Panc1 (cell line): ENCODE measurements around the gene PLA2G1B. TPM values are rescaled to one million over a fixed set of nuclear protein-coding genes. Genes with fewer than 3 reads are reported as not detected.

ENCODE experiments used
- ATAC-seq: fragments of 200-7000 bp; cut with Tn5 transposase; 2 replicates; pipeline ENCODE4 v1.9.1; 2020; ENCODE audit warnings: mild to moderate bottlenecking, moderate library complexity
- BruUV-seq: library from RNA; stranded (reverse); fragments of 400-500 nt; replicated peaks from 2 replicates; lab custom pipeline; 2021; lab: Mats Ljungman, UMichigan
- CTCF ChIA-PET: fragments of 300-600 bp; sonication (Branson Sonifier 250); formaldehyde crosslinking; loops from one replicate; lab custom pipeline; 2022; ENCODE audit warnings: antibody characterized with exemption; lab: Charles Lee
- POLR2A ChIA-PET: fragments of 300-600 bp; sonication (Branson Sonifier 250); formaldehyde crosslinking; loops from one replicate; lab custom pipeline; 2022; ENCODE audit warnings: antibody characterized with exemption; lab: Charles Lee
- DNase-seq: peaks from one replicate; pipeline ENCODE4 v3.0.0-alpha.2; 2010; ENCODE audit warnings: low read depth, low spot score
- H3K27ac ChIP-seq: 2 replicates; pipeline ENCODE4 v1.5.1; 2011; ENCODE audit warnings: mild to moderate bottlenecking, low read length, inconsistent platforms
- H3K27me3 ChIP-seq: fragments of 200-500 bp; sonication (Bioruptor generic); 2 replicates; pipeline ENCODE4 v1.6.0; 2014; ENCODE audit warnings: low read length, inconsistent platforms; ENCODE audit not compliant: control insufficient read depth, insufficient read depth
- H3K36me3 ChIP-seq: fragments of 200-500 bp; sonication (Bioruptor generic); 2 replicates; pipeline ENCODE4 v1.5.1; 2014; ENCODE audit warnings: inconsistent platforms, mild to moderate bottlenecking, low read length, moderate library complexity; ENCODE audit not compliant: control insufficient read depth, insufficient read depth
- H3K4me1 ChIP-seq: 2 replicates; pipeline ENCODE4 v1.5.1; 2011; ENCODE audit warnings: inconsistent platforms, mild to moderate bottlenecking, low read length, moderate library complexity; ENCODE audit not compliant: control insufficient read depth, insufficient read depth
- H3K4me3 ChIP-seq, 2 experiments: 2 replicates each; pipeline ENCODE4 v1.5.1; 2011 to 2012; ENCODE audit warnings: low read depth in 2 of 2, low read length in 2 of 2, mild to moderate bottlenecking in 2 of 2, inconsistent platforms in 1 of 2, moderate library complexity in 1 of 2
- H3K9me3 ChIP-seq: fragments of 200-500 bp; sonication (Bioruptor generic); 2 replicates; pipeline ENCODE4 v1.5.1; 2014; ENCODE audit warnings: low read depth, mild to moderate bottlenecking, inconsistent platforms, low read length, moderate library complexity; ENCODE audit not compliant: control insufficient read depth, insufficient read depth
- POLR2AphosphoS5 ChIP-seq: IDR thresholded peaks from 2 replicates; pipeline ENCODE4 v1.6.1; 2012; ENCODE audit warnings: mild to moderate bottlenecking, low read depth, low read length, moderate library complexity
- SIN3A ChIP-seq: IDR thresholded peaks from 2 replicates; pipeline ENCODE4 v1.6.1; 2012; ENCODE audit warnings: low read depth, mild to moderate bottlenecking, low read length, moderate library complexity, borderline replicate concordance; ENCODE audit not compliant: insufficient read depth
- TCF7L2 ChIP-seq: IDR thresholded peaks from 2 replicates; pipeline ENCODE4 v1.6.1; 2011; ENCODE audit warnings: mild to moderate bottlenecking, low read depth, low read length, inconsistent platforms
- in situ Hi-C: cut with HindIII; loops from 2 replicates; pipeline ENCODE4 v1.10.0; 2016; ENCODE audit warnings: low sequenced_read_pairs, low pct_unique_long_range_greater_than_20kb
- intact Hi-C: fragments of 100-400 bp; cut with micrococcal nuclease; formaldehyde crosslinking; loops from one replicate; pipeline ENCODE4 v1.10.0; 2022; ENCODE audit not compliant: unreplicated experiment
- total RNA-seq: library from RNA; stranded (reverse); gene quantifications from one replicate; pipeline ENCODE4 v1.2.1, GENCODE V29; 2021; ENCODE audit not compliant: unreplicated experiment
- TF ChIP-seq, protein P1 (sequence below): fragments of 450-650 bp; IDR thresholded peaks from 2 replicates; pipeline ENCODE4 v1.5.1; 2017; ENCODE audit warnings: mild to moderate bottlenecking
- TF ChIP-seq, protein P2 (sequence below), 2 experiments: IDR thresholded peaks; 2 replicates each; pipeline ENCODE4 v1.6.1; 2011 to 2012; ENCODE audit warnings: low read depth in 2 of 2, control low read depth in 1 of 2, low read length in 1 of 2, mild to moderate bottlenecking in 1 of 2, moderate library complexity in 1 of 2; ENCODE audit not compliant: insufficient read depth in 1 of 2

The PLA2G1B gene
- total RNA-seq, 1 experiment from 2014 or later, result 0.69 TPM

DNA sequence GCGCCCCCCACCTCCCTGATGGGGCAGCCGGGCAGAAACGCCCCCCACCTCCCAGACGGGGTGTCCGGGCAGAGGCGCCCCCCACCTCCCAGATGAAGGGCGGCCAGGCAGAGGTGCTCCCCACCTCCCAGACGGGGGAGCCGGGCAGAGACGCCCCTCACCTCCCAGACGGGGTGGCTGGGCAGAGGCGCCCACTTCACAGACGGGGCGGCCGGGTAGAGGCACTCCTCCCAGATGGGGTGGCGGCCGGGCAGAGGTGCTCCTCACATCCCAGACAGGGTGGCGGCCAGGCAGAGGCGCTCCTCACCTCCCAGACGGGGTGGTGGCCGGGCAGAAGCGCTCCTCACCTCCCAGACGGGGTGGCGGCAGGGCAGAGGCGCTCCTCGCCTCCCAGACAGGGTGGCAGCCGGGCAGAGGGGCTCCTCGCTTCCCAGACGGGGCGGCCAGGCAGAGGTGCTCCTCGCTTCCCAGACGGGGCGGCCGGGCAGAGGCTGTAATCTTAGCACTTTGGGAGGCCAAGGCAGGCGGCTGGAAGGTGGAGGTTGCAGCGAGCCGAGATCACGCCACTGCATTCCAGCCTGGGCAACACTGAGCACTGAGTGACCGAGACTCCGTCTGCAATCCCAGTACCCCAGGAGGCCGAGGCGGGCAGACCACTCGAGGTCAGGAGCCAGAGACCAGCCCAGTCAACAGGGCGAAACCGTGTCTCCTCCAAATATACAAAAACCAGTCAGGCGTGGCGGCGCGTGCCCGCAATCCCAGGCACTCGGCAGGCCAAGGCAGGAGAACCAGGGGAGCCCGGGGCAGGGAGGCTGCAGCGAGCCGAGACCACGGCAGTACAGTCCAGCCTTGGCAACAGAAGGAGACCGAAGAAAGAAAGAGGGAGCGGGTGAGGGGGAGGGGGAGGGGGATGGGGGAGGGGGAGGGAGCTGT lies 49.2 kb downstream of the PLA2G1B start:
- no peak overlapping the region for H3K27ac ChIP-seq
- no peaks in the 10 kb centered on the region for H3K27me3 ChIP-seq
- no peak for TF ChIP-seq TCF7L2
- TF ChIP-seq, protein P1, sequence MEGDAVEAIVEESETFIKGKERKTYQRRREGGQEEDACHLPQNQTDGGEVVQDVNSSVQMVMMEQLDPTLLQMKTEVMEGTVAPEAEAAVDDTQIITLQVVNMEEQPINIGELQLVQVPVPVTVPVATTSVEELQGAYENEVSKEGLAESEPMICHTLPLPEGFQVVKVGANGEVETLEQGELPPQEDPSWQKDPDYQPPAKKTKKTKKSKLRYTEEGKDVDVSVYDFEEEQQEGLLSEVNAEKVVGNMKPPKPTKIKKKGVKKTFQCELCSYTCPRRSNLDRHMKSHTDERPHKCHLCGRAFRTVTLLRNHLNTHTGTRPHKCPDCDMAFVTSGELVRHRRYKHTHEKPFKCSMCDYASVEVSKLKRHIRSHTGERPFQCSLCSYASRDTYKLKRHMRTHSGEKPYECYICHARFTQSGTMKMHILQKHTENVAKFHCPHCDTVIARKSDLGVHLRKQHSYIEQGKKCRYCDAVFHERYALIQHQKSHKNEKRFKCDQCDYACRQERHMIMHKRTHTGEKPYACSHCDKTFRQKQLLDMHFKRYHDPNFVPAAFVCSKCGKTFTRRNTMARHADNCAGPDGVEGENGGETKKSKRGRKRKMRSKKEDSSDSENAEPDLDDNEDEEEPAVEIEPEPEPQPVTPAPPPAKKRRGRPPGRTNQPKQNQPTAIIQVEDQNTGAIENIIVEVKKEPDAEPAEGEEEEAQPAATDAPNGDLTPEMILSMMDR, result no peak
- no peak for TF ChIP-seq SIN3A
- no peak for TF ChIP-seq POLR2AphosphoS5
- TF ChIP-seq, protein P2, sequence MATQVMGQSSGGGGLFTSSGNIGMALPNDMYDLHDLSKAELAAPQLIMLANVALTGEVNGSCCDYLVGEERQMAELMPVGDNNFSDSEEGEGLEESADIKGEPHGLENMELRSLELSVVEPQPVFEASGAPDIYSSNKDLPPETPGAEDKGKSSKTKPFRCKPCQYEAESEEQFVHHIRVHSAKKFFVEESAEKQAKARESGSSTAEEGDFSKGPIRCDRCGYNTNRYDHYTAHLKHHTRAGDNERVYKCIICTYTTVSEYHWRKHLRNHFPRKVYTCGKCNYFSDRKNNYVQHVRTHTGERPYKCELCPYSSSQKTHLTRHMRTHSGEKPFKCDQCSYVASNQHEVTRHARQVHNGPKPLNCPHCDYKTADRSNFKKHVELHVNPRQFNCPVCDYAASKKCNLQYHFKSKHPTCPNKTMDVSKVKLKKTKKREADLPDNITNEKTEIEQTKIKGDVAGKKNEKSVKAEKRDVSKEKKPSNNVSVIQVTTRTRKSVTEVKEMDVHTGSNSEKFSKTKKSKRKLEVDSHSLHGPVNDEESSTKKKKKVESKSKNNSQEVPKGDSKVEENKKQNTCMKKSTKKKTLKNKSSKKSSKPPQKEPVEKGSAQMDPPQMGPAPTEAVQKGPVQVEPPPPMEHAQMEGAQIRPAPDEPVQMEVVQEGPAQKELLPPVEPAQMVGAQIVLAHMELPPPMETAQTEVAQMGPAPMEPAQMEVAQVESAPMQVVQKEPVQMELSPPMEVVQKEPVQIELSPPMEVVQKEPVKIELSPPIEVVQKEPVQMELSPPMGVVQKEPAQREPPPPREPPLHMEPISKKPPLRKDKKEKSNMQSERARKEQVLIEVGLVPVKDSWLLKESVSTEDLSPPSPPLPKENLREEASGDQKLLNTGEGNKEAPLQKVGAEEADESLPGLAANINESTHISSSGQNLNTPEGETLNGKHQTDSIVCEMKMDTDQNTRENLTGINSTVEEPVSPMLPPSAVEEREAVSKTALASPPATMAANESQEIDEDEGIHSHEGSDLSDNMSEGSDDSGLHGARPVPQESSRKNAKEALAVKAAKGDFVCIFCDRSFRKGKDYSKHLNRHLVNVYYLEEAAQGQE (IDR thresholded peaks at IDR 0.05; ENCODE audit: insufficient read depth in 1 of 2, low read depth in 2 of 2, low read length in 1 of 2), result no peak
- H3K36me3 ChIP-seq, result no peaks in the 10 kb centered on the region
- ChIA-PET POLR2A (interaction anchor here (0.6 kb wide), 1 partner anchor 56 kb away, joined by 3 read pairs; no protein-coding TSS in a partner anchor), CTCF (no interaction called here)
- in situ Hi-C loops (no loop called here), intact Hi-C loops (no loop called here)
- no peaks in the 10 kb centered on the region for H3K9me3 ChIP-seq
- no peak for ATAC-seq
- H3K4me1 ChIP-seq, result no peaks in the 10 kb centered on the region
- H3K4me3 ChIP-seq, result no peak overlapping the region
- no TSS peak for BruUV-seq
- DNase-seq, result no peak

DNA sequence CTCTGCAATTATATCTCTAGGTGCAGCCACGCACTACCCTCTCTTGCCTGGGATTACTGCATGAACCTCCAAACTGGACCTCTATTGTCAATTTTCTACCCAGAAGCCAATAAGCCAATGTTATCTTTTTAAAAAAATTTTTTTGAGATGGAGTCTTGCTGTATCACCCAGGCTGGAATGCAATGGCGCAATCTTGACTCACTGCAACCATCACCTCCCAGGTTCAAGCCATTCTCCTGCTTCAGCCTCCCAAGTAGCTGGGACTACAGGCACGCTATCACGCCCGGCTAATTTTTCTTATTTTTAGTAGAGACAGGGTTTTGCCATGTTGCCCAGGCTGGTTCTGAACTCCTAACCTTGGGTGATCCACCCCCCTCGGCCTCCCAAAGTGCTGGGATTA lies 50.8 kb downstream of the PLA2G1B start:
- no peak for TF ChIP-seq TCF7L2
- no peak overlapping the region for H3K27ac ChIP-seq
- ATAC-seq, result no peak
- H3K4me1 ChIP-seq, result no peaks in the 10 kb centered on the region
- POLR2A ChIA-PET, result no interaction called here
- CTCF ChIA-PET, result no interaction called here
- no peaks in the 10 kb centered on the region for H3K36me3 ChIP-seq
- H3K27me3 ChIP-seq, result no peaks in the 10 kb centered on the region
- no peak overlapping the region for H3K4me3 ChIP-seq
- no TSS peak for BruUV-seq
- H3K9me3 ChIP-seq, result no peaks in the 10 kb centered on the region
- intact Hi-C loops, result no loop called here
- in situ Hi-C loops, result no loop called here
- DNase-seq, result no peak

Other genes starting within 250 kb of the PLA2G1B start
- 62.0 TPM for gene RAB35, start 211.0 kb downstream of the PLA2G1B start, total RNA-seq
- gene GCN1, start 133.1 kb downstream of the PLA2G1B start, total RNA-seq, result 175 TPM
- 2,628 TPM for gene RPLP0, start 126.7 kb downstream of the PLA2G1B start, total RNA-seq
- 484 TPM for gene PXN, start 62.0 kb downstream of the PLA2G1B start, total RNA-seq
- gene RNU4-2, start 35.9 kb downstream of the PLA2G1B start, total RNA-seq, result 2,061 TPM
- 1,565 TPM for gene RNU4-1, start 34.5 kb downstream of the PLA2G1B start, total RNA-seq
- gene SIRT4, start 25.5 kb downstream of the PLA2G1B start, total RNA-seq, result 1.5 TPM
- gene MSI1, start 41.4 kb upstream of the PLA2G1B start, total RNA-seq, result 4.1 TPM
- 557 TPM for gene COX6A1, start 110.3 kb upstream of the PLA2G1B start, total RNA-seq
- 23.9 TPM for gene TRIAP1, start 118.6 kb upstream of the PLA2G1B start, total RNA-seq
- 34.7 TPM for gene GATC, start 118.7 kb upstream of the PLA2G1B start, total RNA-seq
- gene SRSF9, start 142.0 kb upstream of the PLA2G1B start, total RNA-seq, result 269 TPM
- 482 TPM for gene DYNLL1, start 168.3 kb upstream of the PLA2G1B start, total RNA-seq
- gene COQ5, start 201.4 kb upstream of the PLA2G1B start, total RNA-seq, result 42.9 TPM
- gene RNF10, start 206.6 kb upstream of the PLA2G1B start, total RNA-seq, result 177 TPM